Testis (tissue), 2 donors: ENCODE data around the gene ZNF212.

Source experiments
- CTCF ChIP-seq, 3 experiments: fragments of 450-650 bp in 2 of 3; fragments of 200-600 bp in 1 of 3; sonication (generic) in 1 of 3; IDR thresholded peaks; one replicate each; pipeline ENCODE4 v1.5.1; 2016 to 2019; ENCODE audit warnings: antibody characterized with exemption in 3 of 3, mild to moderate bottlenecking in 2 of 3, moderate library complexity in 1 of 3
- POLR2A ChIP-seq: fragments of 450-650 bp; IDR thresholded peaks from one replicate; pipeline ENCODE4 v1.6.1; 2017; ENCODE audit warnings: antibody characterized with exemption, mild to moderate bottlenecking, moderate library complexity

DNA sequence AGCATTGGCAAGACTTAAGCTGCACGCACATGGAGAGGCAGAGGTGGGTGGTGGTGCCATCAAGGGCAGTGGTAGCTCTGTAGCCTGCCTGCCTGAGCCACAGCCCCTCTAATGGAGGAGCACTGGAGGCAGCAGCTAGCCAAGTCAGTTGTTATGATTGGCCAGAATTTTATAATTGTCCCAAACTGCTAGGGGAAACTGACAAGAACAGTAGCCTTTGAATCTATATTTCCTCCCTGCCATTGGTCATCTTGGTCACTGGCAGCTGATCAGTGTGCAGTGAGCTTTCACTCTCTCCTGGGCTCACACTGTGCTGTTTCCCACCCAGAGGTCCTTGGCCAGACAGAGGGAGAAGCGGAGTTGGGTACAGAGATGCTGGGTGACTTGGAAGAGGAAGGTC lies 12.9 kb downstream of the ZNF212 start:
- TF ChIP-seq CTCF (IDR thresholded peaks at IDR 0.05) (no peak), POLR2A (no peak)
